IPS DF 6.9 (cell line): ENCODE measurements around the gene XYLT2.
"Not testable (repeated sequence)": the region's sequence is repeated elsewhere in the genome, so short reads cannot be mapped to it uniquely, and the experiment has no call there.

Source experiments
- DNase-seq: peaks from one replicate; pipeline ENCODE4 v3.0.0-alpha.2; 2013; ENCODE audit warnings: low read depth, low spot score
- H3K27ac ChIP-seq: one replicate; pipeline ENCODE4 v1.5.1; 2013; ENCODE audit warnings: low read length, control low read depth
- H3K27me3 ChIP-seq: 2 replicates; pipeline ENCODE4 v1.6.1; 2013; ENCODE audit warnings: mild to moderate bottlenecking, low read length; ENCODE audit not compliant: control insufficient read depth, insufficient read depth
- H3K36me3 ChIP-seq: 2 replicates; pipeline ENCODE4 v1.6.1; 2013; ENCODE audit warnings: low read length; ENCODE audit not compliant: control insufficient read depth, insufficient read depth
- H3K4me1 ChIP-seq: 2 replicates; pipeline ENCODE4 v1.6.1; 2013; ENCODE audit warnings: low read length; ENCODE audit not compliant: control insufficient read depth, insufficient read depth
- H3K4me3 ChIP-seq: 2 replicates; pipeline ENCODE4 v1.5.1; 2013; ENCODE audit warnings: mild to moderate bottlenecking, low read length
- H3K9me3 ChIP-seq: 2 replicates; pipeline ENCODE4 v1.6.1; 2013; ENCODE audit warnings: low read length, inconsistent platforms; ENCODE audit not compliant: control insufficient read depth, insufficient read depth
- WGBS: extraction: QIAGEN DNeasy Blood & Tissue Kit; methylation state at CpG from one replicate; pipeline ENCODE4 v1.1.7; 2013; ENCODE audit warnings: mixed read lengths, missing lambda C conversion rate; ENCODE audit not compliant: insufficient read length, insufficient coverage; 5-methylcytosine and 5-hydroxymethylcytosine counted together

XYLT2 gene

DNA sequence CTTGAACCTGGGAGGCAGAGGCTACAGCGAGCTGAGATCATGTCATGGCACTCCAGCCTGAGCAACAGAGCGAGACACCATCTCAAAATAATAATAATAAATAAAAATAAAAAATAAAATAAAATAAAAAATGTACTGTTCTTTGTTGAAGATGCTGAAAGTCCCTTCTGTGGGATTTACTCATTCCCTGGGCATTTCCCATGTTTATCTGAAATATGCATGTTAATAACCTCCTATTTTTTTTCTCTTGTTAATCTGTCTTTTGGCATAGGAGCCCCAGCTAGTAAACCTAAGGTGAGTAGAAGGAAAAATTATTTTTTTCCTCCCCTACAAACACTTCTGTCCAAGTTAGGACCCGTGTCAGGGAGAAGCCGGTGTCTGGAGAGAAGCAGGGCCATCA, 37.3 kb upstream of the XYLT2 start:
- no peaks in the 10 kb centered on the region for H3K9me3 ChIP-seq
- no peaks in the 10 kb centered on the region for H3K36me3 ChIP-seq
- H3K4me3 ChIP-seq = no peak overlapping the region
- H3K4me1 ChIP-seq = no peaks in the 10 kb centered on the region
- no peak for DNase-seq
- H3K27me3 ChIP-seq = no peaks in the 10 kb centered on the region
- no CpG with 5 or more reads among the region's 4 CpGs for WGBS
- H3K27ac ChIP-seq = no peak overlapping the region

DNA sequence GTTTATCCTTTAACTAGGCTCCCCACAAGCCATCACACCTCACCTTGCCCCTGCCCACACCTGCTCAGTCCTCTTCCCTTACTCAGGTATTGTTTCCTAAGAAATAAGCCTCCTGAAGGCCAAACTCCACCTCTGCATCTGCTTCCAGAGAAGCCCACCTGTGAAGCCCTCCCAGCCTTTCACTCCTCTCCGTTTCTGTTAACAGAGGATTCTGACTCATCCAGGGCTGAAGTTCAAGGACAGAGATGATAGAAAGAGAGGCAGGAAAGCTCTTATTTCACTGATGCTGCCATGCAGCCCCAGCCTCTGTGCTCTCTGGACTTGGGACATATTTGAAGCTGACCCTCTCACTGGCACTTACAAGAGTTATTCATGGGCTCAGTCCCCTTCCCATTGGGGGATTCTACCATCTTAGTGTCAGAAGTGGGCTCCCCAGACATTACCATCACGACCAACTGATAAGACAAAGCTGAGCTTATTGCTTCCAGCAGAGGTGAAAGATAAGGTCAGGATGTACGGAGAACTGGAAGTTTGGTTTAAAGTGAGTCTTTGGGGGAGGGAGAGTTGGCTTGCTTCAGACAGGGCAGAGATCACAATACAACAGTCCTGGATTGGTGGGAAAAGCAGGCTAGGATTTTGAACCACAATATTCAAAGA, 35.3 kb upstream of the XYLT2 start:
- Histone ChIP-seq H3K4me1 (no peaks in the 10 kb centered on the region), H3K4me3 (no peak overlapping the region), H3K36me3 (no peaks in the 10 kb centered on the region), H3K27ac (no peak overlapping the region), H3K9me3 (no peaks in the 10 kb centered on the region), H3K27me3 (no peaks in the 10 kb centered on the region)
- no CpG with 5 or more reads among the region's 3 CpGs for WGBS
- no peak for DNase-seq

DNA sequence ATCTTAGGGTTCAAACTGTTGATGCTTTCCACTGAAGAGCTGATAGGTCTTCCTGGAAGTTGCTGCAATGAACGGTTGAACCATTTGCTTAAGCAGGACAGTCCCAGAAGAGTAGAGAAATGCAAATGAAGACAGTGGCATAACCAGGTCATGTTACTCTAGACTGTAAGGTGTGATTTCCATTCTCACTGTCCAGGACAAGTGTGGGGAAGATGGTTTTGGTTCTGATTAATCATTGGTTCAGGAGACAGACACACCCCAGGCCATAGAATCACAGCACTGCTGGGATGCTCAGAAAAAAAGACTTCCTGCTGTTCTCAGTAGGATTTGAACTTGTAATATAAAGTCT, 34.8 kb upstream of the XYLT2 start:
- no peak overlapping the region for H3K4me3 ChIP-seq
- H3K27me3 ChIP-seq = no peaks in the 10 kb centered on the region
- no peaks in the 10 kb centered on the region for H3K36me3 ChIP-seq
- no peaks in the 10 kb centered on the region for H3K9me3 ChIP-seq
- WGBS = no CpG with 5 or more reads among the region's 1 CpG
- no peak for DNase-seq
- no peaks in the 10 kb centered on the region for H3K4me1 ChIP-seq
- no peak overlapping the region for H3K27ac ChIP-seq

GRCh38 chr17:50311483-50311882, 34.4 kb upstream of the XYLT2 start:
- Histone ChIP-seq H3K4me1 (no peaks in the 10 kb centered on the region), H3K36me3 (no peaks in the 10 kb centered on the region), H3K4me3 (no peak overlapping the region), H3K9me3 (no peaks in the 10 kb centered on the region), H3K27ac (no peak overlapping the region), H3K27me3 (no peaks in the 10 kb centered on the region)
- WGBS = no CpG with 5 or more reads among the region's 4 CpGs
- no peak for DNase-seq

DNA sequence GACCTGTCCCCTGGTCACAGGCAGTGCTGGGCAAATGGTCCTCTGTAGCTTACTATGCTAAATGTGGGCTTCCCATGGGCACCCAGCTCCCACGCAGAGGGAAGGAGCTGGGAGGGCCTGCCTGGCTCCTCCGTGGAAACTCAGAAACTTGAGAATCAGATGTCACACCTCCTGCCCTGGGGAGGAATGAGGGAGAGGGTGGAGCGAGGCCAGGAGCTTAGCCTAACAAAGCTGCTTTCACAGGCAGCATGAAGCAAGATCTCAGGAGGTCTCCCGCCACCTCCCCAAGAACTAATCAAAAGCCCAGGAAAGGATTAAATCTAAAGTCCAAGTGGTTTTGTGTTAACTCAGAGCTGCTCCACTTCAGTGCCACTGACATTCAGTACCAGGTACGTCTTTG, 33.6 kb upstream of the XYLT2 start:
- no peaks in the 10 kb centered on the region for H3K27me3 ChIP-seq
- no peak for DNase-seq
- H3K27ac ChIP-seq = no peak overlapping the region
- whole genome bisulfite sequencing = no CpG with 5 or more reads among the region's 5 CpGs
- no peaks in the 10 kb centered on the region for H3K4me1 ChIP-seq
- no peak overlapping the region for H3K4me3 ChIP-seq
- H3K36me3 ChIP-seq = no peaks in the 10 kb centered on the region
- H3K9me3 ChIP-seq = no peaks in the 10 kb centered on the region

GRCh38 chr17:50314456-50315011, 31.4 kb upstream of the XYLT2 start:
- H3K27ac ChIP-seq = no peak overlapping the region
- H3K4me3 ChIP-seq = no peak overlapping the region
- H3K4me1 ChIP-seq = peaks cover 6% of the 10 kb centered on the region
- H3K9me3 ChIP-seq = no peaks in the 10 kb centered on the region
- DNase-seq = no peak
- no peaks in the 10 kb centered on the region for H3K36me3 ChIP-seq
- no CpG with 5 or more reads among the region's 6 CpGs for WGBS
- H3K27me3 ChIP-seq = no peaks in the 10 kb centered on the region

DNA sequence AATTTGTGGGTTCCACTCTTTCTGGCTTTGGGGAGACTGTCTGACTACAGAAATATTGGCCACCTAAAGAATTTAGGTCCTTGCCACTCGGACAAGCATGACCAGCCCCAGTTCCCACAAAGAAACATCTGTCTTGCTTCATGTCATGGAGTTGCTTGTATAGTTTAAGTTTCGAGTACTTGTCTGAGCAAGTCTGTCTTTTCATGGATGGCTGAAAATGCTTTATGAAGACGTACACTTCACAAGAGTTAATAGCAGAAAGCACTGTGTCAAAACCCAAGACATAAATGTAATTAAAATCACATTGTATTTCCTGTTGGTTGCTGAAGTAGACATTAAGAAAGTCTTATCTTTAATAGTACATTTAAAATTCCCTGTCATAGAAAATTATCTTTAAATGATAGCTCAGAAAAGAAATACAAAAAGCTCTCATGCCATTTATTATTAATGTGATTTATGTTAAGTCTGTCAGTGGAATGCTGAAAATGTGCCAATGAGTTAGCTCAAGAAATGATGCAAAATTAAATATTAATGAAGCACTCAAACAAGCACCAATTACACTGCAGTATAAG, 29.8 kb upstream of the XYLT2 start:
- Histone ChIP-seq H3K4me3 (no peak overlapping the region), H3K9me3 (no peaks in the 10 kb centered on the region), H3K27ac (no peak overlapping the region), H3K27me3 (no peaks in the 10 kb centered on the region), H3K36me3 (no peaks in the 10 kb centered on the region), H3K4me1 (peaks cover 6% of the 10 kb centered on the region)
- DNase-seq = no peak
- no CpG with 5 or more reads among the region's 3 CpGs for WGBS

DNA sequence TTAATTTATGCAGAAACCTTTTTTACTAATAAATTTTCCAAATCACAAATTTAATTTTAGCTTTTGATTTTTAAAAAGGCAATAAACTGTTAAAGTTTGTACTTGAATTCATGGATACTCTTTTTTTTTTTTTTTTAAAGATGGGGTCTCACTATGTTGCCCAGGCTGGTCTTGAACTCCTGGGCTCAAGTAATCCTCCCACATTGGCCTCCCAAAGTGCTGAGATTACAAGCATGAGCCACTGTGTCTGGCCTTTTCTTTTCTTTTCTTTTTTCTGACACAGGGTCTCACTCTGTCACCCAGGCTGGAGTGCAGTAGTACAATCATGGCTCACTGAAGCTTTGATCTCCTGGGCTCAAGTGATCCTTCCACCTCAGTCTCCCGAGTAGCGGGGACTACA, 29.3 kb upstream of the XYLT2 start:
- not testable (repeated sequence) for DNase-seq, H3K27ac ChIP-seq, H3K4me3 ChIP-seq, H3K36me3 ChIP-seq, H3K27me3 ChIP-seq, H3K9me3 ChIP-seq, H3K4me1 ChIP-seq
- no CpG with 5 or more reads among the region's 2 CpGs for WGBS

GRCh38 chr17:50317121-50317520, 28.8 kb upstream of the XYLT2 start:
- H3K4me3 ChIP-seq = no peak overlapping the region
- peaks cover 6% of the 10 kb centered on the region for H3K4me1 ChIP-seq
- no peak for DNase-seq
- H3K27ac ChIP-seq = no peak overlapping the region
- no peaks in the 10 kb centered on the region for H3K9me3 ChIP-seq
- no peaks in the 10 kb centered on the region for H3K36me3 ChIP-seq
- no peaks in the 10 kb centered on the region for H3K27me3 ChIP-seq
- no CpG with 5 or more reads among the region's 2 CpGs for WGBS

- H3K4me1 ChIP-seq = peaks cover 6% of the 10 kb centered on the region
- H3K27ac ChIP-seq = no peak overlapping the region
- H3K4me3 ChIP-seq = no peak overlapping the region
- no peaks in the 10 kb centered on the region for H3K27me3 ChIP-seq
- no peaks in the 10 kb centered on the region for H3K36me3 ChIP-seq
- no peaks in the 10 kb centered on the region for H3K9me3 ChIP-seq
- DNase-seq = no peak
- WGBS = no CpG with 5 or more reads among the region's 10 CpGs
Measured at GRCh38 chr17:50318501-50319285, 27.2 kb upstream of the XYLT2 start.
